Subcutaneous adipose tissue (tissue), 4 donors: ENCODE data around the gene PTPRO. TPM values are rescaled to one million over a fixed set of nuclear protein-coding genes. Genes with fewer than 3 reads are reported as not detected.

Experiments used
- total RNA-seq, 4 donors: library from RNA; depleted of rRNA; stranded (reverse); fragments of >200 nt; gene quantifications; one replicate each; pipeline ENCODE4 v1.1.0, GENCODE V29; 2016
- TF ChIP-seq, protein P1 (sequence below): fragments of 450-650 bp; IDR thresholded peaks from one replicate; pipeline ENCODE4 v1.5.1; 2016; ENCODE audit warnings: low read depth, mild to moderate bottlenecking, control low read depth, antibody characterized with exemption, moderate library complexity

The PTPRO gene
- total RNA-seq, 4 donors from 2014 or later = 0.75 to 24.5 (median 4.0) TPM

DNA sequence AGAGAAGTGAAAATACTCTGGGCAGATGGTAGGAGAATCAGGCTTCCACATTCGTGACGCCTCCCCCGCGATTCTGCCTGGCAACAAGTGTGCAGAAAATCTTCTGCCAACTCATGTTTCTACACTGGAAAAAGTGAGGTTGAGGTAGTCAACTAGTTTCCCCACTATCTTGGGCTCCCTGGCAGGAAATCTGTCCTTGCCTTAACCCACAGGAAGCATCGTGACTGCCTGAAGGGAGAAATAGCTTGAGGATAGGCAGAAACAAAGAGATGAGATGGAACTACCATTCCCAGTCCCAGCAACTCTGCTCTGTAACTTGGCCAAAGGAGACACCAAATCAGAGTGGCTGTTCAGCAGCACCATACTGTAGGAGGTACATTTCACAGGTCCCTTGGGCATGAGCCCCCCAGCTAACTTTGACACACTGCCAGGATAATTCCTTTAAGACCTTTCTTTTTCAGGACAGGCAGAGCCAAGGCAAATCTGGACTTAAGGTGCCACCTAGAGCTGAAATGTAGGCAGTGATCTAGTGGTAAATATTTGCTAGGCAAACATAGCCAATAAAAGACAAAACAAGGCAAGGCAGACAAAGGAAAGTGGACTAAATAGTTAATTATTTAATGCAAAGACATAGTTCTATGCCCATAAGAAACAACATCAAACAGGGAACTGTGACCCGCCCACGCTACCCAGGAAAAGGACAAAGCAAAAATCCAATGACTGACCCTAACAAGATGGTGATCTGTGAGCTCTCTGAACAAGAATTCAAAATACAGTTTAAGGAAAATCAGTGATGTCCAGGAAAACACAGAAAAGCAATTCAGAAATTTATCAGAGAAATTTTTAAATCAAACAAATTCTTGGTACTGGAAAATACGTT is 205.1 kb downstream of the PTPRO start:
- TF ChIP-seq, protein P1, sequence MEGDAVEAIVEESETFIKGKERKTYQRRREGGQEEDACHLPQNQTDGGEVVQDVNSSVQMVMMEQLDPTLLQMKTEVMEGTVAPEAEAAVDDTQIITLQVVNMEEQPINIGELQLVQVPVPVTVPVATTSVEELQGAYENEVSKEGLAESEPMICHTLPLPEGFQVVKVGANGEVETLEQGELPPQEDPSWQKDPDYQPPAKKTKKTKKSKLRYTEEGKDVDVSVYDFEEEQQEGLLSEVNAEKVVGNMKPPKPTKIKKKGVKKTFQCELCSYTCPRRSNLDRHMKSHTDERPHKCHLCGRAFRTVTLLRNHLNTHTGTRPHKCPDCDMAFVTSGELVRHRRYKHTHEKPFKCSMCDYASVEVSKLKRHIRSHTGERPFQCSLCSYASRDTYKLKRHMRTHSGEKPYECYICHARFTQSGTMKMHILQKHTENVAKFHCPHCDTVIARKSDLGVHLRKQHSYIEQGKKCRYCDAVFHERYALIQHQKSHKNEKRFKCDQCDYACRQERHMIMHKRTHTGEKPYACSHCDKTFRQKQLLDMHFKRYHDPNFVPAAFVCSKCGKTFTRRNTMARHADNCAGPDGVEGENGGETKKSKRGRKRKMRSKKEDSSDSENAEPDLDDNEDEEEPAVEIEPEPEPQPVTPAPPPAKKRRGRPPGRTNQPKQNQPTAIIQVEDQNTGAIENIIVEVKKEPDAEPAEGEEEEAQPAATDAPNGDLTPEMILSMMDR = no peak

DNA sequence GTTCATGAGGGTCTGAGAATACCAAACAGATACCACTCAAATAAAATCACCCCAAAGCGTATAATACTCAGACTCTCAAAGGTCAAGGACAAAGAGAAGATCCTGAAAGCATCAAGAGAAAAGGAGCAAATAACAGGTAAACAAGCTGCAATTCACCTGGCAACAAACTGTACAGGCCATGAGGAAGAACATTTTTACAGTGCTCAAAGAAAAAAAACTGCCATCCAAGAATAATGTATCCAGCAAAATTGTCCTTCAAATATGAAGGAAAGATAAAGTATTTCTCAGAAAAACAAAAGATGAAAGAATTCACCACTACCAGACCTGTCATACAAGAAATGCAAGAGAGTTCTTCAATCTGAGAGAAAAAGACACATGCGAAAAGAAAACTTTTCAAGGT is 206.4 kb downstream of the PTPRO start:
- TF ChIP-seq, protein P1 = no peak

DNA sequence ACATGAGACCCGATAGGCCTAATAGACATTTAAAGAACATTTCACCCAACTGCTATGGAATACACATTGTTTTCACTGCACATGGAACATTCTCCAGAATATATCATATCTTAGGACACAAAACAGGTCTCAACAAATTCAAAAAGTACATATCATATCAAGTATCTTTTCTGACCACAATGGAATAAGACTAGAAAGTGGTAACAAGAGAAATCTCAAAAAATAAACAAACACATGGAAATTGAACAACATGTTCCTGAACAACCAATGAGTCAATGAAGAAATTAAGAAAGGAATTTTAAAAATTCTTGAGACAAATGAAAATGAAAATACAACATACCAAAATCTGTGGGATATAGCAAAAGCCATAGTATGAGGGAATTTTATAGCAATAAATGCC is 208.1 kb downstream of the PTPRO start:
- TF ChIP-seq, protein P1 = no peak

DNA sequence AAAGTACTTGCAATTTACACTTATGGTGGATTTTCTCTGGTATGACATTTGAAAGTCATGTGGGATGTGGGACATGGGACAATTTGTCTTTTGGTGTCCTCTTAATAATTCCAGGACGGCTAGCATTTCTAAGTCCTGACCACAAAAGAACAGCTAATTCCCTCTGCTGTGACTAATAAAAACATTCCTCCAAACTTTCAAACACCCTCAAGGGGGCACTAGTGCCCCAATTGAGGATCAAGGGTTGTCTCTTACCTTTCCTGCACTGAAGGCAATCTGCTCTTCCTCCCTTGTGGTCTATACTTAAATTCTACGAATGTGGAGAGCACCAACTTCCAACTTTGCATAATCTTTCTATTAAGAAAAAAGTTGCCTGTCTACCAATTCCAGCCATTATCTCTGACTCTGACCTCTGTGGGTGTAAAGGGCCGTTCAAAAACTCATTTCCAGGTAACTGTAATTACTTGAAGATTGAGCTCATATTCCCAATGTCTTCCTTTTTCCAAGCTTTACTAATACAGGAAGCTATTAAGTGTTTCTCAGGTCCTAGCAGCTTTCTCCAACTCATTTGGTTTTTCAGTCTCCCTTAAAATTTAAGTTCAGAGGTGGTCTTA is 210.2 kb downstream of the PTPRO start:
- TF ChIP-seq, protein P1 = no peak

DNA sequence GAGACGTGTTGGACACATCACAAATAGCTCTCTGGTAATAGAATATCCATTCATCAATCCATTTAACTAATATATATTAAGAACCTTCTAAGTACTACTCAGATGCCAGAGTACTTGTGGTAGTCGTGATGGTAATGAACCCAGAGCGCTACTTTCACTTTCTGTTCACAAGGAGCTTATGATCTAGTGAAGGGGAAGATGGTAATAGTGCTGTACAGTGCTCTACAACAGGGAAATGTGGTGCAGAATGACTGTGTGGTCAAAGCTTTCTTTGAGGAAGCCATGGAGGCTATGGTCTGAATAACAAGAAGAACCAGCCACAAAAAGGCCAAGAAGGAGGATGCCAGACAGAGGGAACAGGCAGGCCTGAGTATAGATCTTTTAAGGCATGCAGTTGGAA is 212.0 kb downstream of the PTPRO start:
- TF ChIP-seq, protein P1 = no peak

DNA sequence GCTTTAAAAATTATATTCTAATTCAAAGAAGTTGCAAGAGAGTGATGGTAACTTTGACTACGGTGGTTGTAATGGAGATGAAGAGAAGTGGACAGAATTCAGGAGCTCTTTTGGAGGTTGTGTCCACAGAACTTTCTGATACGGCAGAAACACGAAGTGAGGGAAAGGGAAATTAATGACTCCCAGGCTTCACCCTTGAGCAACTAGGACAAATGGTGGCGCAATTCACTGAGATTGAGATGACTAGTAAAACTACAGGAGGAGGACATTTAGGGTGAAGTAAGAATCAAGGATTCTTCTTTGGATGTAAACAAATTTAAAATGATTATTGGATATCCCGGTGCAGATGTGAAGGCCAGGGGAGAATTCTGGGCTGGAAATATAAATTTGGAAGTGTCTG is 212.6 kb downstream of the PTPRO start:
- TF ChIP-seq, protein P1 = no peak

DNA sequence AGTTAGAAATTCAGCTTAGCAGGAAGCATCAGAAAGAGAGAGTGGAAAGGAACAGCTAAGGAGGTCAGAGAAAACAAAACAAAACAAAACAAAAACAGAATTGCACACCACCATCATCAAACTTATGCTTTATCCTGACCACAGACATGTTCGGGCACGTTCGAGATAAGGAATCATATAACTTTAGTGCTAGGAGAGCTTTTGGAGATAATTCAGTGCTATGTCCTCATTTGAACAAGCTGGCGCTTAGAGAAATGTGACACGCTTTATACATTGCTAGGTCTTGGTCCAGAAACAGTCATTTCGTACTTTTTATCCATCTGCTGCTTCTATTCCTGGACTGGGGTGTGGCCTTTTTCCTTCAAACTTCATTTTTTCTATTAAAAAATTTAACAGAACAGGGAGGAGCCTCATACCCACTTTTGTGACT is 213.1 kb downstream of the PTPRO start:
- TF ChIP-seq, protein P1 = no peak
